Stomach (tissue), 9 donors: ENCODE results near the gene ANKRD40. TPM values are rescaled to one million over a fixed set of nuclear protein-coding genes. Genes with fewer than 3 reads are reported as not detected.

Experiments used
- DNase-seq, 2 donors: peaks; one replicate each; pipeline versions ENCODE4 v3.0.0 to v3.0.0-alpha.2; 2013 to 2019
- H3K27ac ChIP-seq, 5 donors: fragments of 200-600 bp in 4 of 5; sonication (generic) in 4 of 5; one replicate each; pipeline ENCODE4 v1.5.1; 2013 to 2019; ENCODE audit warnings: mild to moderate bottlenecking in 1 of 5, moderate library complexity in 1 of 5
- H3K27me3 ChIP-seq, 3 donors: fragments of 200-600 bp; sonication (generic); one replicate each; pipeline ENCODE4 v1.5.1; 2017 to 2019; ENCODE audit warnings: mixed run types in 1 of 3
- H3K36me3 ChIP-seq, 4 donors: fragments of 200-600 bp; sonication (generic); 1 replicate in 3 of 4; 2 replicates in 1 of 4; pipeline ENCODE4 v1.5.1; 2016 to 2019
- H3K4me1 ChIP-seq, 4 donors: fragments of 200-600 bp; sonication (generic); one replicate each; pipeline ENCODE4 v1.5.1; 2016 to 2019
- H3K4me3 ChIP-seq, 4 donors: fragments of 200-600 bp; sonication (generic) in 3 of 4; one replicate each; pipeline ENCODE4 v1.5.1; 2016 to 2019; ENCODE audit warnings: mild to moderate bottlenecking in 1 of 4
- H3K9me3 ChIP-seq, 4 donors: fragments of 200-600 bp; sonication (generic); one replicate each; pipeline ENCODE4 v1.5.1; 2016 to 2019
- EP300 ChIP-seq: sonication (generic); formaldehyde crosslinking; IDR thresholded peaks from one replicate; pipeline ENCODE4 v1.6.1; 2017; ENCODE audit warnings: antibody characterized with exemption
- POLR2A ChIP-seq, 4 donors: fragments of 450-650 bp; IDR thresholded peaks; one replicate each; pipeline ENCODE4 v1.6.1; 2016; ENCODE audit warnings: antibody characterized with exemption in 4 of 4, control low read depth in 2 of 4, mild to moderate bottlenecking in 1 of 4, moderate library complexity in 1 of 4
- POLR2AphosphoS5 ChIP-seq, 3 donors: sonication (generic); formaldehyde crosslinking; IDR thresholded peaks; one replicate each; pipeline ENCODE4 v1.6.1; 2016; ENCODE audit warnings: antibody characterized with exemption in 3 of 3
- WGBS, 5 donors: extraction: QIAGEN DNeasy Blood & Tissue Kit in 3 of 5; methylation state at CpG; one replicate each; pipeline versions ENCODE4 v1.1.5 to v1.1.7; 2013 to 2018; 5-methylcytosine and 5-hydroxymethylcytosine counted together
- intact Hi-C: fragments of 100-400 bp; cut with DNase I; formaldehyde crosslinking; loops from one replicate; pipeline ENCODE4 v1.15.1; 2023; ENCODE audit warnings: low total_unique reads
- polyA plus RNA-seq, 3 donors: library from polyadenylated mRNA; stranded (reverse); fragments of 200-250 nt; gene quantifications; one replicate each; pipeline ENCODE4 v1.2.3, GENCODE V29; 2013
- total RNA-seq, 5 donors: library from RNA; depleted of rRNA; stranded (reverse); fragments of >200 nt; gene quantifications; one replicate each; pipeline versions ENCODE4 v1.1.0 to v1.2.3, GENCODE V29; 2014 to 2016
- TF ChIP-seq, protein P1 (sequence below), 7 experiments: fragments of 450-650 bp in 4 of 7; fragments of 200-600 bp in 3 of 7; sonication (generic) in 3 of 7; IDR thresholded peaks; one replicate each; pipeline ENCODE4 v1.5.1; 2016 to 2019; ENCODE audit warnings: antibody characterized with exemption in 7 of 7, control low read depth in 2 of 7, mild to moderate bottlenecking in 1 of 7
- donor health status: healthy with polysubstance abuse.
- donor health status: Bipolar disorder and iron deficiency.
- donor health status: healthy.

ANKRD40 gene
- total and polyA plus RNA-seq, 8 donors = 7.5 to 36.6 (median 19.9) TPM

DNA sequence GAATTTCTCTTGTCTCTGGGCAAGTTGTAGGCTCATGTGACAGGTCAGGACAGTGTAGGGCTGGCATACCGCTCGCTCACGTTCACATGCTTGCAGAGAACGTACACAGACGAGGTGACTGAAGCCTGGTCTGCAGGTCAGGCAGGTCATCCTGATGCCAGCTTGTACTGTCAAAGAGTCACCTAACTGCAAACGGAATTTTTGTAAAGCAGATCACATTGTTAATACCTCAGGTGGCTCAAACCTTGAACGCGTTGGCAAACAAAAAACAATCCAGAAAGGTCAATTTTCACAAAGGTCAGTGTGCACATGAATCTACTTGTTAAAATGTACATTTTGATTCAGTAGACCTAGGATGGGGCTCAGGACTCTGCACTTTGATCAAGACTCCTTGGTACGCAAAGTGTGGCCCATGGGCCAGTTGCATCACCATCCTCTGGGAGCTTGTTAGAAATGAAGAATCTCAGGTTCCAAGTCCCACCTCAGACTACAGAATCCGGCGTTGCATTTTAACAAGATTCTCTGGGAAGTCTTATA lies 28.6 kb downstream of the ANKRD40 start:
- TF ChIP-seq POLR2AphosphoS5 (IDR thresholded peaks at IDR 0.05) (no peak), POLR2A (IDR thresholded peaks at IDR 0.05) (no peak), EP300 (no peak)
- TF ChIP-seq, protein P1, sequence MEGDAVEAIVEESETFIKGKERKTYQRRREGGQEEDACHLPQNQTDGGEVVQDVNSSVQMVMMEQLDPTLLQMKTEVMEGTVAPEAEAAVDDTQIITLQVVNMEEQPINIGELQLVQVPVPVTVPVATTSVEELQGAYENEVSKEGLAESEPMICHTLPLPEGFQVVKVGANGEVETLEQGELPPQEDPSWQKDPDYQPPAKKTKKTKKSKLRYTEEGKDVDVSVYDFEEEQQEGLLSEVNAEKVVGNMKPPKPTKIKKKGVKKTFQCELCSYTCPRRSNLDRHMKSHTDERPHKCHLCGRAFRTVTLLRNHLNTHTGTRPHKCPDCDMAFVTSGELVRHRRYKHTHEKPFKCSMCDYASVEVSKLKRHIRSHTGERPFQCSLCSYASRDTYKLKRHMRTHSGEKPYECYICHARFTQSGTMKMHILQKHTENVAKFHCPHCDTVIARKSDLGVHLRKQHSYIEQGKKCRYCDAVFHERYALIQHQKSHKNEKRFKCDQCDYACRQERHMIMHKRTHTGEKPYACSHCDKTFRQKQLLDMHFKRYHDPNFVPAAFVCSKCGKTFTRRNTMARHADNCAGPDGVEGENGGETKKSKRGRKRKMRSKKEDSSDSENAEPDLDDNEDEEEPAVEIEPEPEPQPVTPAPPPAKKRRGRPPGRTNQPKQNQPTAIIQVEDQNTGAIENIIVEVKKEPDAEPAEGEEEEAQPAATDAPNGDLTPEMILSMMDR (IDR thresholded peaks at IDR 0.05) = no peak
- Histone ChIP-seq H3K36me3 (peaks cover 0 to 38% (median 19%) of the 10 kb centered on the region in 4 donors), H3K4me3 (no peak overlapping the region), H3K9me3 (no peaks in the 10 kb centered on the region), H3K27ac (no peak overlapping the region), H3K4me1 (peaks cover 21 to 48% (median 41%) of the 10 kb centered on the region in 4 donors), H3K27me3 (no peaks in the 10 kb centered on the region)
- 78 to 91% (median 80%) methylated on average over 11 of the region's 11 CpGs for WGBS, 5 donors
- intact Hi-C loops = no loop called here
- DNase-seq = no peak

DNA sequence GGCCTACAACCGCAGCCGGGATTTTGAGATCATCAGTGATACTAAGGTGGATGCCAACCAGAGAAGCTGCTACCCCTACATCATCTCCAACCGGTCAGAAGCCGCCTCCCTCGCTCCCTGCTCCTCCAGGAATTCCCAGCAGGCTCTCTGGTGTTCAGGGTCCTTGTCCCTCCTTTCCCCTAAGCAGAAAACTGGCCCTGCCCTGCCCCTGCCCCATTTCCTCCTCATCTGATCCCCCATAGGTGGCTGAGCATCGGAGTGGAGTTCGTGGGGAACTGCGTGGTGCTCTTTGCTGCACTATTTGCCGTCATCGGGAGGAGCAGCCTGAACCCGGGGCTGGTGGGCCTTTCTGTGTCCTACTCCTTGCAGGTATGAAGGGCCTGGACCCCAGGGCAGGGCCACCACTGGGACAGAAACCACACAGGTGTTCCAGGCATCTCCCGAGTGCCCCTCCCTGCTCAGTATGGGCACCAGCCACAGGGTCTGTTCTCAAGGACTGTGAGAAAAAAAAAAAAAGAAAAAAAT lies 29.8 kb downstream of the ANKRD40 start:
- Histone ChIP-seq H3K27ac (no peak overlapping the region), H3K27me3 (no peaks in the 10 kb centered on the region), H3K4me1 (peaks cover 19 to 43% (median 34%) of the 10 kb centered on the region in 4 donors), H3K9me3 (no peaks in the 10 kb centered on the region), H3K4me3 (no peak overlapping the region), H3K36me3 (peaks cover 0 to 38% (median 22%) of the 10 kb centered on the region in 4 donors)
- intact Hi-C loops = no loop called here
- no peak for TF ChIP-seq POLR2A (IDR thresholded peaks at IDR 0.05)
- no peak for TF ChIP-seq EP300
- no peak for TF ChIP-seq POLR2AphosphoS5 (IDR thresholded peaks at IDR 0.05)
- TF ChIP-seq, protein P1 (IDR thresholded peaks at IDR 0.05) = no peak
- no peak for DNase-seq
- 87 to 94% (median 92%) methylated on average over 11 to 12 of the region's 12 CpGs for WGBS, 5 donors

DNA sequence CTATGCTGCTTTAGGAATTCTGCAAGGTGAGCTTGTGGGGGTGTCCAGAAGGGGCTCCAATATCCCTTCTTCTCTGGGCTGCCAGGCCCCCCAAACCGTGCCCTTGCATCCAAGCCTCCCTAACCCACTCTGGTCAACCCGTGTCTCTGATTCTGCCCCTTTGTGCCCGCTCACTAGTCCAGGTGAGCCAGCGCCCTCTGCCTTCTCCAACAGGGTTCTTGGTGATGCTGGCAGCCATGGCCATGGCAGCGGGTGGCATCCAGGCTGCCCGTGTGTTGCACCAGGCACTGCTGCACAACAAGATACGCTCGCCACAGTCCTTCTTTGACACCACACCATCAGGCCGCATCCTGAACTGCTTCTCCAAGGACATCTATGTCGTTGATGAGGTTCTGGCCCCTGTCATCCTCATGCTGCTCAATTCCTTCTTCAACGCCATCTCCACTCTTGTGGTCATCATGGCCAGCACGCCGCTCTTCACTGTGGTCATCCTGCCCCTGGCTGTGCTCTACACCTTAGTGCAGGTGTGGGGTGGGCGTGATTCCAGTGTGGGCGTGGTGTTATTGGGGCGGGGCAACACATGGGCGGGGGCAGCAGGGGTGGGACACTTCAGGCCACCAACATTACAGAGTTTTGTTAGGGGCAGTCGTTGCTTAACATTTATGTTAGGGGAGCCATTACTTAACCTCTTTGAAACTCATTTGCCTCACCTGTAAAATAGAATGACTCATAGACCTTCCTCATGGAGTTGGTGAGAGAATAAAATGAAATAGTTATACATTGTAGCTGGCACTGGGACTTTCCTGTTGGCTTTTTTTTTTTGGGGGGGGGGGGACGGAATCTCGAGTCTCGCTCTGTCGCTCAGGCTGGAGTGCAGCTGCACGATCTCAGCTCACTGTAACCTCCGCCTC lies 31.4 kb downstream of the ANKRD40 start:
- Histone ChIP-seq H3K27ac (no peak overlapping the region), H3K27me3 (no peaks in the 10 kb centered on the region), H3K4me1 (peaks cover 14 to 30% (median 25%) of the 10 kb centered on the region in 4 donors), H3K9me3 (no peaks in the 10 kb centered on the region), H3K4me3 (no peak overlapping the region), H3K36me3 (peaks cover 0 to 42% (median 22%) of the 10 kb centered on the region in 4 donors)
- WGBS, 5 donors = 86 to 90% (median 88%) methylated on average over 24 of the region's 24 CpGs
- intact Hi-C loops = no loop called here
- no peak for DNase-seq
- TF ChIP-seq POLR2AphosphoS5 (IDR thresholded peaks at IDR 0.05) = no peak
- TF ChIP-seq, protein P1 (IDR thresholded peaks at IDR 0.05) = no peak
- no peak for TF ChIP-seq EP300
- TF ChIP-seq POLR2A (IDR thresholded peaks at IDR 0.05) = no peak

DNA sequence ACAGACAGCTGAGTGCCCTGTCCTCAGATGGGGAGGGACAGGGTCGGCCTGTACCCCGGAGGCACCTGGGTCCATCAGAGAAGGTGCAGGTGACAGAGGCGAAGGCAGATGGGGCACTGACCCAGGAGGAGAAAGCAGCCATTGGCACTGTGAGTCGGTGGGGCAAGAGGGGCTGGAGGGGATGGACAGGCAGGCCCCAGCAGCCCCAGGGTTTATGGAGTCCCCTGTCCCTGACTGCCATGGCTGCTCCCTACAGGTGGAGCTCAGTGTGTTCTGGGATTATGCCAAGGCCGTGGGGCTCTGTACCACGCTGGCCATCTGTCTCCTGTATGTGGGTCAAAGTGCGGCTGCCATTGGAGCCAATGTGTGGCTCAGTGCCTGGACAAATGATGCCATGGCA lies 32.1 kb downstream of the ANKRD40 start:
- intact Hi-C loops = no loop called here
- TF ChIP-seq EP300 (no peak), POLR2A (IDR thresholded peaks at IDR 0.05) (no peak)
- TF ChIP-seq, protein P1 (IDR thresholded peaks at IDR 0.05) = no peak
- H3K9me3 ChIP-seq = no peaks in the 10 kb centered on the region
- peaks cover 0 to 42% (median 22%) of the 10 kb centered on the region in 4 donors for H3K36me3 ChIP-seq
- H3K27me3 ChIP-seq = no peaks in the 10 kb centered on the region
- 66 to 80% (median 72%) methylated on average over 6 to 7 of the region's 7 CpGs for WGBS, 5 donors
- H3K4me3 ChIP-seq = no peak overlapping the region
- peaks cover 11 to 28% (median 20%) of the 10 kb centered on the region in 4 donors for H3K4me1 ChIP-seq
- DNase-seq = peak in 1 of 2 donors; percentile 65
- peak overlapping the region in 2 of 5 donors; percentile 30 to 34 for H3K27ac ChIP-seq
